MM.1S (cell line): ENCODE measurements around the gene THAP6.

Source experiments
- DNase-seq: peaks from one replicate; pipeline ENCODE4 v3.0.0-alpha.2; 2015
- H2AFZ ChIP-seq: fragments of 300-600 bp; sonication (generic); 2 replicates; pipeline ENCODE4 v1.6.0; 2016; ENCODE audit warnings: antibody characterized with exemption, low read length
- H3F3A ChIP-seq: fragments of 300-600 bp; sonication (generic); 2 replicates; pipeline ENCODE4 v1.6.1; 2016; ENCODE audit warnings: mild to moderate bottlenecking, antibody characterized with exemption, low read length, moderate library complexity, mixed read lengths; ENCODE audit not compliant: insufficient read depth
- H3K27ac ChIP-seq: fragments of 300-600 bp; sonication (generic); 2 replicates; pipeline ENCODE4 v1.5.1; 2016; ENCODE audit warnings: mild to moderate bottlenecking, low read length
- H3K27me3 ChIP-seq: fragments of 300-600 bp; sonication (generic); replicated peaks from 2 replicates; pipeline ENCODE4 v1.6.0; 2016; ENCODE audit warnings: low read length; ENCODE audit not compliant: insufficient read depth
- H3K36me3 ChIP-seq: fragments of 300-600 bp; sonication (generic); replicated peaks from 2 replicates; pipeline ENCODE4 v1.6.1; 2016; ENCODE audit warnings: mild to moderate bottlenecking, low read length, mixed read lengths; ENCODE audit not compliant: insufficient read depth
- H3K4me1 ChIP-seq: fragments of 300-600 bp; sonication (generic); 2 replicates; pipeline ENCODE4 v1.6.1; 2016; ENCODE audit warnings: low read length, mixed read lengths
- H3K4me2 ChIP-seq: fragments of 300-600 bp; sonication (generic); 2 replicates; pipeline ENCODE4 v1.6.0; 2016; ENCODE audit warnings: low read depth, low read length
- H3K4me3 ChIP-seq: fragments of 300-600 bp; sonication (generic); 2 replicates; pipeline ENCODE4 v1.5.1; 2016; ENCODE audit warnings: low read length, mixed read lengths
- H3K79me2 ChIP-seq: fragments of 300-600 bp; sonication (generic); 2 replicates; pipeline ENCODE4 v1.6.1; 2016; ENCODE audit warnings: mixed run types, low read length, mixed read lengths
- H3K9ac ChIP-seq: fragments of 300-600 bp; sonication (generic); 2 replicates; pipeline ENCODE4 v1.6.1; 2016; ENCODE audit warnings: low read length, mixed read lengths
- H3K9me2 ChIP-seq: fragments of 300-600 bp; sonication (generic); replicated peaks from 2 replicates; pipeline ENCODE4 v1.6.1; 2016; ENCODE audit warnings: mild to moderate bottlenecking, low read length, mixed read lengths; ENCODE audit not compliant: insufficient read depth
- H3K9me3 ChIP-seq: fragments of 300-600 bp; sonication (generic); replicated peaks from 2 replicates; pipeline ENCODE4 v1.6.1; 2016; ENCODE audit warnings: mild to moderate bottlenecking, low read length, mixed read lengths; ENCODE audit not compliant: insufficient read depth
- H4K20me1 ChIP-seq: fragments of 300-600 bp; sonication (generic); 2 replicates; pipeline ENCODE4 v1.6.1; 2016; ENCODE audit warnings: mild to moderate bottlenecking, low read length, moderate library complexity, mixed read lengths; ENCODE audit not compliant: insufficient read depth
- EZH2 ChIP-seq: fragments of 300-600 bp; sonication (generic); optimal IDR thresholded peaks from 2 replicates; pipeline ENCODE3; 2017; ENCODE audit warnings: low read depth, mild to moderate bottlenecking, antibody characterized with exemption, low read length, mixed read lengths
- EZH2phosphoT487 ChIP-seq: fragments of 300-600 bp; sonication (generic); IDR thresholded peaks from 2 replicates; pipeline ENCODE4 v1.6.1; 2018; ENCODE audit warnings: antibody characterized with exemption, low read length
- TF ChIP-seq, protein P1 (sequence below): fragments of 300-600 bp; sonication (generic); IDR thresholded peaks from 2 replicates; pipeline ENCODE4 v1.5.1; 2016; ENCODE audit warnings: antibody characterized with exemption, low read length, mixed read lengths

The THAP6 gene

DNA sequence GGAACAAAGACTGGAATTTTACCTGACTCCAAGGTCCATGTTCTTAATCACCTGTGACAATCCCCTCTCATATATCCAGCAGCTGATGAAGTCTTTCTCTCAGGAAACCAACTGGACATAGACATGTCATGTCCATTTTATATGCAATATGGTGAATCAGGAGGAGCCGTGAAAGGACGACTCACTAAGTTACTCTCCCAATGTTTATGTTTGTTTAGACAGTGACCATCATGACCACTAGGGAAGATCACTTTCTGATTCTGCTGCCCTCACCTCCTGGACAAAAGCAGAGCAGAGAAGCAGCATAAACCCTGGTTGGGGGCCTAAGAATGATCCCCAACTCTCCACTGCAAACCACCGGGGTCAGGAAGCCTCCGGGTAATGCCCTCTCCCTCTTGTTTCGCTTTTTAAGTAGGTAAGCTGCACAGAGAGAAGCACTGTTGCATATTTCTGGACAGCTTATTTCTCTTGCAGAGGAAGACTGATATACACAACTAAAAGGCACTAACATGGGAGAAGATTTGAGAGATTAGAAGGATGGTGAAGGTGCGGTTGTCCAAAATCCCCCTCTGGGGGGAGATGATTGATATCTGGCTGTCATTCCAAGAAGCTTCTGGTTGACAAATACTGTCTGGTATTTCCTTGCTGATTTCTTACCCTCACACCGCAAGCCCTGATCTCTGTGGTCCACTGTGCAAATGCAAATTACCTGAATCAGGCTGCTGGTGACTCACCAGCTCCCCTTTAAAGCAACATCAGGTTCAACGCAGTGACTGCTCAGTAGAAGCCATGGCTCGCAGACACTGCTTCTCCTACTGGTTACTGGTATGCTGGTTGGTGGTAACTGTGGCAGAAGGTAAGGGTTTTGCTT lies 41.3 kb downstream of the THAP6 start, which contains the start of gene ODAPH:
Gene ODAPH (plus strand): TSS at position 773 of the 871 bp plus-strand sequence. CDS start 17 bp downstream, at position 790.
- H3K9ac ChIP-seq = peak within 1 kb of the TSS; percentile 44; the same call in 1 of the 2 replicates
- H3K79me2 ChIP-seq = no peaks in the 10 kb centered on the region
- no peaks in the 10 kb centered on the region for H3K36me3 ChIP-seq
- no peaks in the 10 kb centered on the region for H4K20me1 ChIP-seq
- H3K4me3 ChIP-seq = peak within 1 kb of the TSS; percentile 60
- H3K4me1 ChIP-seq = peaks cover 19% of the 10 kb centered on the region
- H3K9me3 ChIP-seq = no peaks in the 10 kb centered on the region
- TF ChIP-seq, protein P1, sequence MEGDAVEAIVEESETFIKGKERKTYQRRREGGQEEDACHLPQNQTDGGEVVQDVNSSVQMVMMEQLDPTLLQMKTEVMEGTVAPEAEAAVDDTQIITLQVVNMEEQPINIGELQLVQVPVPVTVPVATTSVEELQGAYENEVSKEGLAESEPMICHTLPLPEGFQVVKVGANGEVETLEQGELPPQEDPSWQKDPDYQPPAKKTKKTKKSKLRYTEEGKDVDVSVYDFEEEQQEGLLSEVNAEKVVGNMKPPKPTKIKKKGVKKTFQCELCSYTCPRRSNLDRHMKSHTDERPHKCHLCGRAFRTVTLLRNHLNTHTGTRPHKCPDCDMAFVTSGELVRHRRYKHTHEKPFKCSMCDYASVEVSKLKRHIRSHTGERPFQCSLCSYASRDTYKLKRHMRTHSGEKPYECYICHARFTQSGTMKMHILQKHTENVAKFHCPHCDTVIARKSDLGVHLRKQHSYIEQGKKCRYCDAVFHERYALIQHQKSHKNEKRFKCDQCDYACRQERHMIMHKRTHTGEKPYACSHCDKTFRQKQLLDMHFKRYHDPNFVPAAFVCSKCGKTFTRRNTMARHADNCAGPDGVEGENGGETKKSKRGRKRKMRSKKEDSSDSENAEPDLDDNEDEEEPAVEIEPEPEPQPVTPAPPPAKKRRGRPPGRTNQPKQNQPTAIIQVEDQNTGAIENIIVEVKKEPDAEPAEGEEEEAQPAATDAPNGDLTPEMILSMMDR = peak; percentile 38
- no peak for TF ChIP-seq EZH2
- H3K9me2 ChIP-seq = no peaks in the 10 kb centered on the region
- H3K27ac ChIP-seq = peak within 1 kb of the TSS; percentile 75; the same call in 1 of the 2 replicates
- H3K27me3 ChIP-seq = no peaks in the 10 kb centered on the region
- peak within 1 kb of the TSS; percentile 86 for H2AFZ ChIP-seq
- DNase-seq = peak; percentile 86
- H3F3A ChIP-seq = peaks cover 16% of the 10 kb centered on the region
- H3K4me2 ChIP-seq = peak within 1 kb of the TSS; percentile 78

DNA sequence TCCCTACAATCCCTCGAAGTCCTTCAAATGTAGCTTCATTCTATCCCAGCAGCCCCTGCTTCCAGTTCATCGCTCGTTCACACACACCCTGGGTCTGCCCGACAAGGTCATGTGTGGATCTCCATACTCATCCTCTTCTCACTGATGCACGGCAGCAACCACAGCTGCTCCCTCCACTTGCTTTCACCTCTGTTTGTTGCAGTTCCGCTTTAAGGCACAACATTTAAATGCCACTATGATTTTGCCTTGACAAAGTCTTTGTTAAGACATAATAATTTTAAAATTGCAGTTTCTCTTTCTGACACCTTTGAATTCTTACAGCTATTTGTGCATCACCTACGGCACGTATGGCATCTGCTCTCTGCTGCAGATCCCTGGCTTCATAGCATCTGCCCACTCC lies 43.4 kb downstream of the THAP6 start:
- peak overlapping the region; percentile 6; the same call in 1 of the 2 replicates for H3K4me2 ChIP-seq
- H2AFZ ChIP-seq = no peak overlapping the region
- H3K9me2 ChIP-seq = no peaks in the 10 kb centered on the region
- H3K27me3 ChIP-seq = no peaks in the 10 kb centered on the region
- no peaks in the 10 kb centered on the region for H3K36me3 ChIP-seq
- H3K9ac ChIP-seq = no peak overlapping the region
- DNase-seq = no peak
- peaks cover 16% of the 10 kb centered on the region for H3F3A ChIP-seq
- H3K79me2 ChIP-seq = no peaks in the 10 kb centered on the region
- H3K4me3 ChIP-seq = no peak overlapping the region; the same call in 1 of the 2 replicates
- no peaks in the 10 kb centered on the region for H3K9me3 ChIP-seq
- no peaks in the 10 kb centered on the region for H4K20me1 ChIP-seq
- H3K4me1 ChIP-seq = peaks cover 19% of the 10 kb centered on the region
- no peak overlapping the region for H3K27ac ChIP-seq
- TF ChIP-seq, protein P1 = no peak
- TF ChIP-seq EZH2phosphoT487 = no peak
- TF ChIP-seq EZH2 = no peak

DNA sequence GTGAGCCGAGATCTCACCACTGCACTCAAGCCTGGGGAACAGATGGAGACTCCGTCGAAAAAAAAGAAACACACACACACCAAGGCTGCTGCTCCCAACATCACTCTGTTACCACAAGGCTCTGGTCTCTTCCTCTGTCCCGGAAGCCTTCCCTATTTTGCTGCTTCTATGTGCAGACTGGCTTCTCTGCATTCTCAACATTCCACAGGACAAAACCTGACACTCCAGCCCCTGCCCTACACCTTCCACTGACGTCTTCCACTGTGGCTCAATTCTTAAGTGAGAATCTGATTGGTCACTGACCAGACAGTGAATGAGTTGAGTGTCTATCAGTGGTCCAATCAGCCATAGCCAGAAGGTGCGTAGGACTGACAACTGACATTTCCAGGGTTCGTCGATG lies 47.5 kb downstream of the THAP6 start:
- DNase-seq = no peak
- H3K9me3 ChIP-seq = no peaks in the 10 kb centered on the region
- no peaks in the 10 kb centered on the region for H3K9me2 ChIP-seq
- H3K27ac ChIP-seq = no peak overlapping the region
- no peaks in the 10 kb centered on the region for H3K27me3 ChIP-seq
- H3K36me3 ChIP-seq = no peaks in the 10 kb centered on the region
- no peak overlapping the region for H3K4me2 ChIP-seq
- H2AFZ ChIP-seq = no peak overlapping the region
- no peak overlapping the region for H3K4me3 ChIP-seq
- TF ChIP-seq, protein P1 = no peak
- TF ChIP-seq EZH2 (no peak), EZH2phosphoT487 (no peak)
- no peaks in the 10 kb centered on the region for H3F3A ChIP-seq
- no peaks in the 10 kb centered on the region for H3K79me2 ChIP-seq
- peaks cover 3% of the 10 kb centered on the region for H3K4me1 ChIP-seq
- no peak overlapping the region for H3K9ac ChIP-seq
- no peaks in the 10 kb centered on the region for H4K20me1 ChIP-seq
